Measurements from ENCODE around the gene OTUD3.

Gene OTUD3

GRCh38 chr1:19957779-19958178, 75.6 kb downstream of the OTUD3 start:
- DNase-seq: no peak

- no peak for DNase-seq
Observed at GRCh38 chr1:19960591-19960990, 78.4 kb downstream of the OTUD3 start.
